ENCODE results near the gene DBNDD1. TPM values are rescaled to one million over a fixed set of nuclear protein-coding genes. Genes with fewer than 3 reads are reported as not detected.
"Not testable (repeated sequence)": the region's sequence is repeated elsewhere in the genome, so short reads cannot be mapped to it uniquely, and the experiment has no call there.

Gene DBNDD1
- polyA plus RNA-seq, 4 donors = 2.7 to 14.4 (median 12.6) TPM

DNA sequence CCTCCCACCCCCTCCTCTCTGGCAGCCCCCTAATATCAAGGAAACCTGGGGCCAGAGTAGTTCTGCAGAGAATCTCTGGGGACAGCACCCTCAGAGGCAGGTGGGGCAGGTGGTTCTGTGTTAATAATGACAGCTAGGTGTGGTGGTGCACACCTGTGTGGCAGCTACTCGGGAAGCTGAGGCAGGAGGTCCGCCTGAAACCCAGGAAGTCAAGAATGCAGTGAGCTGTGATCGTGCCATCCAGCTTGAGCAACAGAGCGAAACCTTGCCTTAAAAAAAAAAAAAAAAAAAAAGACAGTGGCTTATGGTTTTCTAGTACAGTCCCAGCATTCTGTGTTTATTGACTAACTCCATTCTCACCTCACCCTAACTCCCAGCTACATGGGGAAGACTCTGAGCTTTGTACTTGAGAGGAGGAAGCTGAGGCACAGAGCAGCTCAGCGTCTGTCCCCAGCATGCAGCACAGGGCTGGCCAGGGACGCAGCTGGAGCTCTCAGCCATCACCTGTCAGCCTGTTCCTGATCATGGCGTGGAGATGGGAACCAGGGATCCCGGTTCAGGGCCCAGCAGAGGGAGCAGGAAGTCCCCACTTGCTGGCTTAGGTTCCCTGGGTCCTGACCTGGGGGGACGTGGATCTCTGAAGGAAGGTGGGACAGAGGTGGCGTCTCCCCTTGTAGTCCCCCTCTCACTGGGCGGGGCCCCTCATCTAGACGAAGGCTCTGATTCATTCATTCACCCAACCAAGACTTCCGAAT lies 6.1 kb downstream of the DBNDD1 start:
- DNase-seq (ENCODE audit: low read depth in 4 of 4, low spot score in 3 of 4) = no peak

- no peak for DNase-seq (ENCODE audit: low read depth in 4 of 4, low spot score in 3 of 4)
Observed at GRCh38 chr16:90011908-90012501, 7.3 kb downstream of the DBNDD1 start.

- no peak for DNase-seq (ENCODE audit: low read depth in 4 of 4, low spot score in 3 of 4)
Observed at GRCh38 chr16:90011508-90011819, 7.8 kb downstream of the DBNDD1 start.

GRCh38 chr16:90010676-90011507 lies 8.4 kb downstream of the DBNDD1 start:
- no peak for DNase-seq (ENCODE audit: low read depth in 4 of 4, low spot score in 3 of 4)

GRCh38 chr16:90009172-90009899 lies 9.9 kb downstream of the DBNDD1 start:
- DNase-seq (ENCODE audit: low read depth in 4 of 4, low spot score in 3 of 4) = no peak

DNA sequence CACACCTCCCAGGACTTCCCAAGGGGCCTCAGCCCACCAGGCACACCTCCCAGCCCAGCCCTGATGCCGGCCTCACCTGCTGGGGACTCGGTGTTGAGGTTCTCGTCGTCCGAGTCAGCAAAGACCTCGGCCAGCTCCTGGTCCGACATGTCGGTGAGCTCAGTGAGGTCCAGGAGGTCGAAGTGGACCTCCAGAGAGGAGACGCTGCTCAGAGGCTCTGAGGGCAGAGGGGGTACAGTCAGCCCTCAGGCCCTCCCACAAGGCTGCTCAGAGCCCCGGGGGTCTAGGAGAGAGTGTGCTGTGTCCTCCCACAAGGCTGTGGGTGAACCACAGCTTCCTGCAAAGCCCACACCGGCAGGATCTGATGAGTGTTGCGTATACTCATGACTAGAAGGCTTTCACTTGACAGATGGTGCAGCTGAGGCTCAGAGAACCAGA lies 10.5 kb downstream of the DBNDD1 start:
- DNase-seq (ENCODE audit: low read depth in 4 of 4, low spot score in 3 of 4) = no peak

GRCh38 chr16:90007635-90008234 lies 11.5 kb downstream of the DBNDD1 start:
- DNase-seq (ENCODE audit: low read depth in 4 of 4, low spot score in 3 of 4) = not testable (repeated sequence)

DNA sequence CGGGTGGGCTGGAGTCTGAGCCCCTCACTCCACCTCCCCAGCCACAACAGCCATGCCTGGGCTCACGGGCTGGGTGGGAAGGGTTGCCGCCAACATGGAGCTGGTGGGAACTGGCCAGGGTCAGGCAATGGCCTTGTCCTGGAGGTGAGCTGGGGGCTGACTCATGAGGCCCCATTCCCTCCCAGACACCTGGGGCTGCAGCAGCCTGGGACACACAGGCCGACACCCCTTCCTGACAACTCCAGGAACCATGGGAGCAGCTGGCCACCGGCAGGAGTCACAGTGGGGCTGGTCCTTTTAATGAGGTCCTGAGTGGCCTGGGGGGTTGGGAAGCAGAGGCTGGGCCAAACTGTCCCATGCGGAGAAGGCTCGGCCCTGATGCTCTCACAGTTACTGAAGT lies 12.2 kb downstream of the DBNDD1 start:
- DNase-seq (ENCODE audit: low read depth in 4 of 4, low spot score in 3 of 4) = no peak

DNA sequence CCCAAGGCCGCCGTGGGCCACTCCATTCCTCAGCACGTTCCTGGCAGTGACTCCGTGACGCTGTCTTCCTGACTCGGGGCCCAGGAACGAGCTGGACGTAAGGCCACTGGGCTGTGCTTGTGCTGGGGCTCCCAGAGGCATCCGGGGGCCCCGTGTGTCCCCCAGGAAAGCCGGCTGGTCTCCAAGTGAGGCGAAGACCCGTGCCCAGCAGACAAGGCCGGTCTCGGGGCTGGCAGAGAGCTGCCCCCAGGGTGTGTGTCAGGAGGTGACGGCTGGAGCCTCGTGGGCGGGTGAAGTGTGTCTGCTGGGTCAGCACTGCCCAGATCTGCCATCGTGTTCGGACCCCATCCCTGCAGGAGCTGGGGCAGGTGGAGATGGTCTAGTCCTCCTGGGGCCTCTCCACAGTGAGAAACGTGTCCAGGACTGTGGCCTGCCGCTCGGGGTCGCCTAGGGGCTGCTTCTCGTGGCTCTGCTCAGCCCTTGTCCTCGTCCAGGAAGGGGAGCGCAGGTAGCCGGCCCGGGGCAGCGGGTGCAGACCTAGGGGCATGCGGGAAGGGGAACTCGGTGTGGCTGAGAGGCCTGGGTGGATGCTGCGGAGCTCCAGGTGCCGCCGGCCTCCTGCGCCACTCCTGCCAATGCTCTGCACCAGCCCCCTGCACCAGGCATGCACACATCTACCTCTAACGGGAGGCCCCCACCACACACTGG lies 13.1 kb downstream of the DBNDD1 start:
- DNase-seq (ENCODE audit: low read depth in 4 of 4, low spot score in 3 of 4) = no peak

DNA sequence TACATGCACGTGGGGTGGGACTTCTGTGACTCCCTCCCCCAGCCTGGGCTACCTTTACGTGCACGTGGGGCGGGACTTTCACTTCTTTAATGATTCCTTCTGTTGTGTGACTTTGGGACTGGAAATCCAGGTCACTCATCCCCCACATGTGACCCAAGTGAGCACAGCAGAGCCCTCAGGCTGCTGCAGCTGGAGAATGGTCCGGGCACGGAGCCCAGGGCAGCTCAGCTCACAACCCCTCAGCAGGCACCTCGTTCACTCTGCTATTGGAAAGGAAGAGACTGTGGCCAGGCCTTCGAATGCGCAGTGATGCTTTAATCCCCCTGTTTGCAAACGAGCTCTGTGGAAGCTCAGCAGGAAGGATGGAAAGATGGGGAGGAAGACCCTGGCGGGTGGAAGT lies 14.7 kb downstream of the DBNDD1 start:
- DNase-seq (ENCODE audit: low read depth in 4 of 4, low spot score in 3 of 4) = no peak

DNA sequence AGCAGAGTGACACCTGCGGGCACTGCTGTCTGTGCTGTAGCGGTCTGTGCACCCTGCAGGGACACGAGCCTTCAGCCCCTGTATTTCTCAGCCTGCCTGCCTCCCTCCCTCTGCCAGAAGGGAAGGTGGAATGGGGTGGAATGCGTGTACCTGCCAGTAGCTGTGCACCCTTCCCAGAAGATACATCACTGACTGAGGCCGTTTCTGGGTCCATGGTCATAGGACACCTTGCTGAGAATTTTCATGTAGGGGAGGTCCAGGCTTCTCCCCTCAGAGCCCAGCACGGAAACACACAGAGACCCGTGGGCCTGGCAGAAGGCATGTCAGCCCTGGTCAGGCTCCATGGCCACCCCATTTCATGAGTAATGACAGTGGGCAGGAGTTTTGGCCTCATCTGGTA lies 16.5 kb downstream of the DBNDD1 start:
- no peak for DNase-seq (ENCODE audit: low read depth in 4 of 4, low spot score in 3 of 4)

GRCh38 chr16:90001761-90002503 lies 17.3 kb downstream of the DBNDD1 start:
- no peak for DNase-seq (ENCODE audit: low read depth in 4 of 4, low spot score in 3 of 4)

DNA sequence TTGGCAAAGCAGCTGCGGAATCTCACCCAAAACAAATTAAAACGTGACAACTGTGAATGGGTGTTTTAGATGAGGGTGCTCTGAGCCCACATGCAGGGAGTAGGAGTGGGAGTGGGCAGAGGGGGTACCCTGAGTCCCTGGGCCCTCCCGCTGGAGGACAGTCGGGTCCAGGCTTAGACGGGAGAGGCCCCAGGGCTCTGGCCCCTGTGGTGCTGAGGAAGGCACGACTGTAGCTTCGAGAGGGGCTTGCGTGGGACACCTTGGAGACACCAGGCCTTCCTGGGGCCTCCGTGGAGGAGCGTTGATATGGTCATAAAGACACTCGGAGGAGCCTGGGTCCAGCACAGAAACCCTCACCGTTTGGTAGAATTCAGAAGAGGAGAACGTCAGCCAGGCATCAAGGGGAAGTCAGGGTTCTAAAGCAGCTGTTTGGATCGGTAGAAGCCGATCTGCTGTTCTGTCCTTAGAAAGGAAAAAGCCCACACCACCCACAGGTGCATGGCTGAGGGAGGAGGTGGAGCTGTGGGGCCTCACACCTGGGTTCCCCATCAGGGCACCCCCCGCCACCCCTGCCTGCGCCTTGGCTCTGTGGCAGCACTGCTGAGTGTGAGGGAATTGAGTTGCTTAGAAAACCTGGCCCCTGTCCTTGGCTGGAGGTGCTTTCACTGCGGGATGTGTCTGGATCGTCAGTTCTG lies 18.4 kb downstream of the DBNDD1 start:
- no peak for DNase-seq (ENCODE audit: low read depth in 4 of 4, low spot score in 3 of 4)

DNA sequence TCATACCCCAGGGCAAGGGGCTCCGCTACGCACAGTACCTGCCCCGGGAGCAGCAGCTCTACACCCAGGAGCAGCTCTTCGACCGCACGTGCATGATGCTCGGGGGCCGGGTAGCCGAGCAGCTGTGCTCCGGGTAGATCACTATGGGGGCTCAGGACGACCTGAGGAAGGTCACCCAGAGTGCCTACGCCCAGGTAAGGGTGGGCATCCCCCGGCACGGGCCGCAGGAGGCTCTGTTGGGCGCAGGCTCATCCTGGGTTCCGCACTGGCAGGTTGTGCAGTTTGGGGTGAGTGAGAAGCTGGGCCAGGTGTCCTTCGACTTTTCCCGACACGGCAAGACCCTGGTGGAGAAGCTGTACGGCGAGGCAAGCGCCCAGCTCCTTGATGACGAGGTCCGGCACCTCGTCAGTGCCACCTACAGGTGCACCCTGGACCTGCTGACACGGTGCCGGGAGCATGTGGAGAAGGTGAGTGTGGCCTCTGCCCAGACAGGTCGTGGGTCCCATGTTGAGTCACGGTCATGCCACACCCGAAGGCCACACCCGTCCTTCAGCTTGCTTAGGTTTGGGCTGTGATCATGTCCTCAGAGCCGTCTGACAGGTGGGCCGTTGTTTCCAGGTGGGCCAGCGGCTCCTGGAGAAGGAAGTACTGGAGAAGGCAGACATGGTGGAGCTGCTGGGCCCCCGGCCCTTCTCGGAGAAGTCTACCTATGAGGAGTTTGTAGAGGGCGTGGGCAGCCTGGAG lies 19.3 kb downstream of the DBNDD1 start:
- DNase-seq (ENCODE audit: low read depth in 4 of 4, low spot score in 3 of 4) = no peak

DNA sequence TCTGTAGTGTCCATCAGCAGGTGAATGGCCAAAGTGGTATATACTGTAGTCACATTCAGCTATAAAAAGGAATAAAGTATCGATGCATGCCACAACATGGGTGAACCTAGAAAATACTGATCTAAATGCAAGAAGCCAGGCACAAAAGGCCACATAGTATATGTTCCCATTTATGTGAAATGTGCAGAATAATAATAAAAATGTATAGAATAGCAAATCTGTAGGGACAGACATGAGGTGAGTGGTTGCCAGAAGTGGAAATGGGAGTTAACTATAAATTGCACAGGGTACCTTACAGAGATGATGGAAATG lies 23.1 kb downstream of the DBNDD1 start:
- DNase-seq (ENCODE audit: low read depth in 4 of 4, low spot score in 3 of 4) = no peak

- not testable (repeated sequence) for DNase-seq (ENCODE audit: low read depth in 4 of 4, low spot score in 3 of 4)
Observed at GRCh38 chr16:89995475-89996177, 23.6 kb downstream of the DBNDD1 start.

GRCh38 chr16:89994721-89995474 lies 24.4 kb downstream of the DBNDD1 start:
- not testable (repeated sequence) for DNase-seq (ENCODE audit: low read depth in 4 of 4, low spot score in 3 of 4)

All from left renal pelvis (tissue), 4 donors.